NCI-H1105 (cell line): ENCODE data around the gene SLIT3.

Source experiments
- DNase-seq: peaks from one replicate; lab custom pipeline; 2025; lab: John Stamatoyannopoulos, UW

Gene SLIT3

GRCh38 chr5:169265888-169266287 lies 35.1 kb downstream of the SLIT3 start:
- DNase-seq, result no peak

GRCh38 chr5:169263591-169263990 lies 37.3 kb downstream of the SLIT3 start:
- no peak for DNase-seq

GRCh38 chr5:169260896-169261569 lies 39.9 kb downstream of the SLIT3 start:
- no peak for DNase-seq

DNA sequence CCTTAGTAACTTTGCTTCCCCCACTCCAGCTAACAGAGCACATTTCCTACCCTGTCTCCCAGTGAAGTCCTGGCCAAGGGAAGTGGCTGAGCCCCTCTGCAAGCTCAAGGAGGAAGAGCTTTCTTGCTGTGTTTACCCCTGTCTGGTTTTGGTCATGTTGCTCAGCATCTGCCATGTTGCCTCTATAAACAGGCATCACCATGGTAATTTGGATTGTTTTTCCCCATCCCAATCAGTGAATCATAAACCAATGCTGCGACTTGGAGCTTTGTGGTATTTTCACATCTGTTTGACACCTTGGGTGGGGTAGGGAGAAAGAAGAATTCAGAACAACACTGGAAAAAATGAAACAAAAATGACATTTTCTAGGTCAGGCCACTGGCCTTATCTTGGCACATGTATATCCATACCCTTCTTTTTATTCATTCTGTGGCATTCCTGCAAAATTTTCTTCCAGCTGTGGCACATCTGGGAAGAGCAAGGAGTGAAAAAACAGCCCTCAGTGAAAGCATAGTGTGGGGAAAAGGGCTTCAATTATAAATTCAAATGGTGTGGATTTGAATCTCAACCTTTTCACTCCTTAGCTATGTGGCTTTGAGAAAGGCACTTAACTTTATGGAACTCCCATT lies 42.5 kb downstream of the SLIT3 start:
- DNase-seq, result no peak

DNA sequence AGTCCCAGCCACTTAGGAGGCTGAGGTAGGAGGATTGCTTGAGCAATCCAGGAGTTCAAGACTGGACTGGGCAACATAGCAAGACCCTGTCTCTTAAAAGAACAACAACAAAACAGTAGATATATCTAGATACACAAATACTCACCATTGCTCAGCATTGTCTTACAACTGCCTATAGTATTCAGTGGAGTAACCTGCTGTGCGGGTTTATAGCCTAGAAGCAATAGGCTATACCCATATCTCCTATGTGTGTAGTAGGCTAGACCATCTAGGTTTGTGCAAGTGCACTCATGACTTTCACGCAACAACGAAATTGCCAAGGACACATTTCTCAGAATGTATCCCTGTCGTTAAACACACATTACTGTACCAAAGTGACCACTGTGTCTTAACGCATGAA lies 44.7 kb downstream of the SLIT3 start:
- no peak for DNase-seq

- DNase-seq, result no peak
These were observed 47.9 kb downstream of the SLIT3 start for GRCh38 chr5:169253071-169253470.

- no peak for DNase-seq
These were observed 49.4 kb downstream of the SLIT3 start for GRCh38 chr5:169251333-169252084.

DNA sequence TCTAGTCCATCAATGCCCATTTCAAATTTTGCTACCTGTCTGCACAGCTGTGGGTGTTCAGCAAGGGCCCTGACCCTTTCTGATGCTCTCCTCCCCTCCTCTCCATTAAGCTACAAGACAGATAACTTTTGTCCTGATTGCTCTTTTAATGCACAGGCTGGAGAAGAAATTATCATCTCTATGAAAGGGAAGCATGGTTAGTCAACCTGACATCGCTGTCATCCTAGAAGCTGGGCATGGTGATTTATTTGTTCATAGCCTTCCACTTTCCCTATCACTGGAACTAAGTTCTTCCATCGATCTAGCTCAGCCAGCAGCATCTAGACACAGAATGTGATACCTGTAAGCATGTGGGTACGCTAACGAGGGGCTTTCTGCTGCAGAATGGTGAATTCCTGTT lies 50.1 kb downstream of the SLIT3 start:
- no peak for DNase-seq

- DNase-seq, result no peak
These were observed 51.9 kb downstream of the SLIT3 start for GRCh38 chr5:169248996-169249395.

- no peak for DNase-seq
These were observed 52.4 kb downstream of the SLIT3 start for GRCh38 chr5:169248550-169248949.

DNA sequence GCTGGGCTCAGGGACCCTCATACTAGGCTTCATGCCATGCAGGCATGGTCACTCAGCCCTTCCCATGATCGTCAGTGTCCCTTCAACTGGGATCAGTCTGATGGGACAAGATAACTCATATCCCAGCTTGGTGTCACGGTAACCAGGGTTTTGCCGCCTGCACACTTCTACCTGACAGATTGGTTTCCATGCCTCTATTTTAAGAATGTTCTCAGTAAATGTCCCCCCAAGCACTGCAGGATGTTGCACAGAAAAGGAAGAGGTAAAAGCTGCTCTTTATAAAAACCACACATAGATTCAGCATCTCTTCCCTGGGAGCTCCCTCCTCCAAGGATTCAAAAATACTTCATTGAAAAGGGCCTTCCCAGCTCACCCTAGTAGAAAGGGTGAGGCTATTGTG lies 56.1 kb downstream of the SLIT3 start:
- no peak for DNase-seq

DNA sequence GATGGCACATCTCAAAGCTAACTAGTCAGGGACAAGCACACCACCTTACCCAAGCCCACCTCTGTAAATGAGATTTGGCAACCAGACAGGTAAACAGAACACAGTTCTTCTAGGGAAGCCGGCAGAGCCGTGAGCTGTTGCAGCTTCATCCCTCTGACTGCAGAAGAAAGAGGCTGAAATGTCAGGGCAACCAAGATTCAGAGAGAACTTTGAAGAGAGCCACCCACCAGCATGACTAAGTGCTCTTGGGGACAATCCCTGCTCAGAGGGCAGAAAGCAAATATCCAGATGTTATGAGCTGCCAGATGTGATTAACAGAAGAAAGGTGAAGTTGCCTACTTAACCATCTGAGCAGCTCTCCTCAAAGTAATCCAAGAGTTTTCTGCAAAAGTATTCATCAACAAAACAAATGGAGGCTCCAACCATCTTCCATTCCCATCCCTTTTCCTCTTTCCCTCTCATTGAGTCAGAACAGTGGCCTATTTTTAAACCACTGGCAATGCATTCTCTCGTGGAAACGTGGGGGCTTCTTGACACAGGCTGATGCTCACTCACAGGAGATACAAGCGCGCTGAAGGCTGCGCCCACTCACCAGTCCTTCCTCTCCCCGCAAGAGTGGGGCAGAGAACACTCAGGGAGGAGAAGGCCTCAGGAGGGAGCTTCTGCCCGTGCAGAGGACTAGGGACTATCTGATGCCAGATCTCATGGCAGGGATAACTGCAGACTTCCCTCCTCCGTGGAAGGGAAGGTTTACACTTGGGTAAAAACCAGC lies 57.1 kb downstream of the SLIT3 start:
- DNase-seq, result no peak

- DNase-seq, result no peak
These were observed 58.1 kb downstream of the SLIT3 start for GRCh38 chr5:169242849-169243186.

DNA sequence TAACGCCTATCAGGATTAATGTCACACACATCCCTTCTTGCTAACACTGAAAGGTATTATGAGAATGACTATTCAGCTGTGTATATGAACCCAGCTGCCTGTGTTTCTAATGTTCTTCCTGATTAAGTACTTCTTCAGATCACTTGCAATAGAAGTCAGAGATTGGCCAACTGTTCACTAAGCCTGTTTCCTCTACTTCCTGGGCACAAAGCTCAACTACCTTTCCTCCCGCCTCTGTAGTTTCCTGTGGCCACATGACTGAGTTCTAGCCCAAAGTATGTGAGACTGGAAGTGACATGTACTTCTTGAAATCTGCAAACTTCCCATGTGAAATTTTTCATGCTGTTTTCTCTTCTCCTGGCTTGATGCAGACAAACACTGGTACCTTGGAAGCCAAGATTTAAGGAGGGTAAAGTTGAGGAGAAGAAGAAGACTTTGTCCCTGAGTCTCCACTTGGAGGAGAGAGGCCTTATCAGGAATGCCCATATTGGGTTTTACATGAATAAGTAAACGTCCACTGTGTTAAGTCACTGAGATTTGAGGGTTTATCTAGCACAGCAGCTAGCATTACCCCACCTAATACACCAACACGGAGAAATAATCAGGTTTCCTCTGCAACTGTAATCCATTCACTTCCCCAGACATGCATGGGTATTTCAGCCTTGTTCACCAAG lies 58.6 kb downstream of the SLIT3 start:
- no peak for DNase-seq

DNA sequence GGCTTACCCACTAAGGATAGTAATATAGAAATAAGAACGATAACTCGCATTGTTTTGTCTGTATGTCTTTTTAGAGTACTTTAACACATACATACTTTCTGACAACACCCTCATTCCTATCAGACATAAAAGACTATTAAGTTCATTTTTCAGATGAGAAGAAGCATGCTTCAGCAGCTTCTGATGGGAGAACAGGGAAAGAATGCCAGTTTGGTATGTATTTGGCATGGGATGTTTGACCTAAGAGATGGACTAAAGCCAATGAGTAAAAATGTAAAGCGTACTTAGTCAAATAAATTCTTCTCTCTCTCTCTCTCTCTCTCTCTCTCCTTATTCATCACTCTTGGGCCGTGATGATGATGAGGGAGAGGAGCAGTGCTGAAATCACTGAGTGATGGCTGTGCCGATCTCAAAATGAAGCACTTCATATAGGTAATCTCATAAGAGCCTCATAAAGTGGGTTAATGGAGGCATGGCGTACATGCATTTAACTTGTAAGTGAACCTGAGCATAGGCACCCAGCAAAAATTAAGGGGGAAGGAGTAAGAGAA lies 71.5 kb downstream of the SLIT3 start:
- no peak for DNase-seq

DNA sequence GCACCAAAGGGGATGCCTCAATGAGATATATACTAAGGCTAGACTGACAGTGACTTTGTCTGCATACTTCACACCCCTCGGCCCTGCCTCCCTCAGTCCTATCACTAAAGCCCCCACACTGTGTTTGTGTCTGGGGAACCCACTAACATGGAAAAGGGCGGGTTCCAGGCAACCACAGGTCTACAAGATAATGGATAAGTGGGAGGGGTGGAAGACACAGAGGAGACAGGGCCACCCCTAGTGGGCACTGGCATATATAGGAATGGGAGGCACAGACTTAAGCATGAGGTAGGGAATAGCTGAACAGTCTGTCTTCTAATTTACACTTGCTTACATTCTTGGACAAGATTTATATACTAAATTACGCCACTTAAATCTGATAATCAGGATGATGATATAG lies 74.0 kb downstream of the SLIT3 start:
- DNase-seq, result no peak

DNA sequence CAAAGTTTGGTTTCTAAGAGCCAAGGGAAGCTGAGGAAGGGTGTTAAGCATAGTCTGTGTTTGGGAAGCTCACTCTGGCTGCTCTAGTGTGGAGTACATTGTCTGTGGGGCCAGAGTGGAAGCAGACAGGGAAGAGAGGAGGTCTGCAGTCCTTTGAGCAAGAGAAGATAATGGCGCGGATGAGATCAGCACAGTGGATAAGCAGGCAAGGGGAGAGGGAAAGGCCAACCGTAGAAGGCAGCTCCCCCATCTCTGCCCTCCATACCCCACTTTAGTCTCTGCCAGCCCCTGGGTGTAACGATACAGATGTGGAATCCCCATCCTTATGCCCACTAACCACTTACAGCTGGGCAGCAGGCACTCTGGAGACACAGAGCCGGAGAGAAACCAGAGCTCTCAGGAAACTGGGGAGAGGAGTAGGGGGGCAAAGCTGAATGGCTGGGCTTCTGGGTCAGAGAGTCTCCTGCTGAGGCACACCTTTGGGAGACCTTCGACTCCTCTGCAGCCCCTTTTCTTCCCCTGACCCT lies 75.0 kb downstream of the SLIT3 start:
- no peak for DNase-seq

GRCh38 chr5:169223595-169223953 lies 77.4 kb downstream of the SLIT3 start:
- no peak for DNase-seq

GRCh38 chr5:169222934-169223594 lies 77.9 kb downstream of the SLIT3 start:
- DNase-seq, result no peak

DNA sequence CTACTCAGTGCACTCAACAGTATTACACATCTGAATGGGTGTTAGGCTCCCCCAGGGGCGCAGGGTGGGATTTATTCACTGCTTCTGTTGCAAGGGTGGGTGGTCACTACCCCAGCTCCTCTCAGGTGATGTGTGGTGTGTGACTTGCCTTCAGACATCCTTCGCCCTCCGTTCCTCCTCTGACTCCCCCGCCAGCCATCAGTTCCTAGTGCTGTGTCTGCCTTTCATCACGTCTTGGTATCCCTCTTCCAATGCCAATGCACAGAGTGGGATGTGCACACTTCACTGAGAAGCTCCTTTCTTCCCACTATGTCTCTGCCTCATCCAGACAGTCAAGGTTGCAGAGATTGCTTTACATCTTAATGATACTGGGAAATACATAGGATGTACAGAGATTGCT lies 79.4 kb downstream of the SLIT3 start:
- DNase-seq, result no peak

- DNase-seq, result no peak
These were observed 81.0 kb downstream of the SLIT3 start for GRCh38 chr5:169219961-169220360.
